GM12873 (cell line): ENCODE results near the gene CBL.

Source experiments
- CTCF ChIP-seq: IDR thresholded peaks from 2 replicates; pipeline ENCODE4 v1.5.1; 2012; ENCODE audit warnings: low read depth, mild to moderate bottlenecking, moderate library complexity, low read length, control low read depth; ENCODE audit not compliant: insufficient read depth; ENCODE audit errors: missing control alignments

The CBL gene

GRCh38 chr11:119179342-119179741, 26.8 kb upstream of the CBL start:
- TF ChIP-seq CTCF, result no peak

- no peak for TF ChIP-seq CTCF
Measured at GRCh38 chr11:119179983-119180382, 26.2 kb upstream of the CBL start.

- TF ChIP-seq CTCF, result no peak
Measured at GRCh38 chr11:119180729-119181676, 25.1 kb upstream of the CBL start.

GRCh38 chr11:119181677-119182412, 24.3 kb upstream of the CBL start:
- no peak for TF ChIP-seq CTCF

GRCh38 chr11:119185981-119186634, 20.0 kb upstream of the CBL start:
- TF ChIP-seq CTCF, result no peak

GRCh38 chr11:119187123-119187892, 18.8 kb upstream of the CBL start:
- no peak for TF ChIP-seq CTCF
